T-helper 2 cell treated with Interferon-gamma antibody and Interleukin-4, amounts not matched to agents 100 ng/mL and 5 ng/mL, for 36 hours (primary cell): ENCODE data around the gene LMCD1. TPM values are rescaled to one million over a fixed set of nuclear protein-coding genes. Genes with fewer than 3 reads are reported as not detected.

Experiments
- intact Hi-C: fragments of 100-400 bp; cut with micrococcal nuclease; formaldehyde crosslinking; loops from one replicate; pipeline ENCODE4 v1.15.1; 2023
- total RNA-seq: library from RNA; stranded (reverse); gene quantifications from 2 replicates; pipeline ENCODE4 v1.2.3, GENCODE V29; 2022

LMCD1 gene, protein sequence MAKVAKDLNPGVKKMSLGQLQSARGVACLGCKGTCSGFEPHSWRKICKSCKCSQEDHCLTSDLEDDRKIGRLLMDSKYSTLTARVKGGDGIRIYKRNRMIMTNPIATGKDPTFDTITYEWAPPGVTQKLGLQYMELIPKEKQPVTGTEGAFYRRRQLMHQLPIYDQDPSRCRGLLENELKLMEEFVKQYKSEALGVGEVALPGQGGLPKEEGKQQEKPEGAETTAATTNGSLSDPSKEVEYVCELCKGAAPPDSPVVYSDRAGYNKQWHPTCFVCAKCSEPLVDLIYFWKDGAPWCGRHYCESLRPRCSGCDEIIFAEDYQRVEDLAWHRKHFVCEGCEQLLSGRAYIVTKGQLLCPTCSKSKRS
- total RNA-seq = 1.1 and 1.2 TPM in 2 replicates

DNA sequence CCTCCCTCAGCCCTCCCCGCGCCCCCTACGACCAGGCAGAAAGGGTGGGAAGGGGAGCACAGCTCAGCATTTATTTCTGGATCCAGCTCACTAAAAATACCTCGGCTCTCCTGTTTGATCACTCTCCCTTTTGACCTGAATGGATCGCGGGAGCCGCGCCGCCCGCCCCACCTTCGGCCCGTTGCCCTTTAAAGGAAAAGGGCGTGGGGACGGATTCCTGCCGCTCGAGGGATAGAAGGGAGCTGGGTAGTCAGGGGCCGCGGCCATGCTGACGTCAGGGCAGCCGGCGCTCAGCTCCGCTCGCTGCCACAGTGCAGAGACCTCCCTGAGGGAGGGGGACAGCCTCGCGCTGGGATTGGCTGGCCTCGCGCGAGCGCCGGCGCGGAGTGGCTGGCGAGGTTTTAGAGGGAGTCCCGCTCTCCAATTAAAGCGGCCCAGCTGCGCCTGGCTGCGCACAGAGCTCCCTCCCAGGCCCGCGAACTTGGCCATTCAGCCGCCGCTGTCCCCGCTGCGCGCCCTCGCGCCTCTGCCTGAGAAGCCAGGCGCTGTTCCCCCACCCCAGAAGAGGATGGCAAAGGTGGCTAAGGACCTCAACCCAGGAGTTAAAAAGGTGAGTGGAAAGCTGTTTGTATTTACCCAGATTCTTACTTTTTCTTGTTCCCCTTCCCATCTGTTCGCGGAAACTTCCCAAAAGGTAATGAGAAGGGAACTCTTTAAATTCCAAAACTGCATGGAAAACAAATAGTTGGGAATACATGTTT lies at the start of gene LMCD1:
LMCD1 (plus strand) TSS at position 453 of the 761 bp plus-strand sequence; CDS start at position 569, 116 bp downstream.
- intact Hi-C loops = no loop called here

DNA sequence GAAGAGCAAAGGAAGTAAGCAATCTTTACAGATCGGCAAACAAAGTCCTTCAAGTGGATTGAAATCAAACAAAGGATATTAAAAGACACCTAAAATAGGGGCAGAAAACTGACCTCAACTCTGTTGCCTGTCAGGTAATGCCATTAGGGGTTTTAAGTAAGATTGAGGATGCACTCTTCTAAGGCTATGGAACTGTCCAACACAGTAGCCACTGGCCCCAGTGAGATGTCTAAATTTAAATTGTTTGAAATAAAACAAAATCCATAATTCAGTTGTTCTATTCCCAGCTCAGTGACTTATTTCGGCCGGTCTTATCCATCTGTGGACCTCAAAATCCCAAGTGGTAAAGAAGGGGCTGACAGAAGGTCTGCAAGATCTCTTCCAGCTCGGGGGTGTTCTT lies 49.5 kb upstream of the LMCD1 start:
- intact Hi-C loops = no loop called here

DNA sequence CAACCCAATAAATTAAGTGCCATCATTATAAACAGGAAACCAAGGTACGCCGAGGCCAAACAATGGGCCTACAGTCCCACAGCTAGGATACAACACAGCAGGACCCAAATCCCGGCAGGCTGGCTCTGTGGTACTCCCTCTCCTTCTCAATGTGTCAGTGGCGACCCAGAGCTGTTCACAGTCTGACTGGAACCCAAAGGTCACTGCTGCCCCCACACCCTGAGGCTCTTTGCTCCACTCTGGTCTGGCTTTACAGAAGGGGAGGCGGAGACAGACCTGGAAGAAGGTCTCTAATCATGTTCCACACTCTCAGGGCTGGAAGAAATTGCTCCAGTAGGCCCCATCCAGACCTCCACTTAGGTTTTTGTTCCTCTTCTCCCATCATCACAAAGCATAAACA lies 48.5 kb upstream of the LMCD1 start:
- intact Hi-C loops = no loop called here

DNA sequence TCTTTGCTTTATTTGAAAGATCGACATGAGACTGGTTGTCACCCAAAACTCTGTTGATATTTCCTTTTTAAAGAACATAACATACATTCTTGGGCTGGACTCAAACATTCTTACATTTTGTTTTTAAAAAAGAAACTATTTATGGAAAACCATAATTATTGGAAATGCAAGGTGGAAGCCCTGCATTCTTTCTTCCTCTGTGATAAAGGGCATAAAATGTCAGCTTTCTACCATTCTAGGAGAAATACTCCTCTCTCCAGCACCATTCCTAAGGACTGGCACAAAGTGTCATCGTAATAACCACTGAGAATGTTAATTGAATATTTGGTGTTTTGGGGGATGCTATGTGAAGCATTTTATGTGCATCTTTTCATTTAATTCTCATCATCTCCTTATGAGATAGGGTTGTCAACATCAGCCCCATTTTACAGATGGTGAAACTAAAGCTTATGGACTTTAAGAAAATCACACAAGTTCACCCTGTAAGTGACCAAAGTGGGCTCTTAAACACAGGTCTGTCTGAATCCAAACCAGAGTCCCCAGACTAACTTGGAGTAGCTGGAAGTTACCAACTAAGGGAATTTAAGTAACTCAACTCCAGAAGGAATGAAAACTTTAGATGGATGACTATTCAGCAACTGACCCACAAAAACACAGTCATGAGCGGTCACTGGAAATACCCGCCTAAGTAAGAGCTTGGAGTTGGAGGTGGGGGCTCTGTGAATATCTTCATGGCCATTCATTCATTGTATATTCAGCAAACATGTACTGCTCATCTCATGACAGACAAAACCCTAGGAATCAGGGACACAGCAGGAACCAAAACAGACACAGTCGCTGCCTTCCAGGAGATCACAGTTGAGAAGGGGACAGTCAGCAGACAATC lies 45.9 kb upstream of the LMCD1 start:
- intact Hi-C loops = no loop called here

DNA sequence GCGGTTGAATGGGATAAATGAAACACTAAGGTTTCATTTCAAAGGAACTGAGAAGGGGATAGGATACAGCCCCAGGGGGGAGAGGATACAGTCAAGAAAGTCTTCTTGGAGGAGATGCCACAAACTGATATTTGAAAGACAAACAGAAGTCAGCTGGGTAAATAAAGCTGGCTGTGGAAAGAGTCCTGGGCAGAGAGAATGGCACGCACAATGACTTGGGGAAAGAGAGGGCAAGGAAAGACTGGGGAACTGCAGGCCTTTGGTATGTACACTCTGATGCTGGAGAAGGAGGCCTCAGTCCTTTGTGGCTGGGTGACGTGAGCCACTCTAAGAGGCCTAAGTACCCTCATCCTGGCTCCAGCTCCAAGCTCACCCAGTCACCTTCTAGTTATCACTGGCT lies 45.2 kb upstream of the LMCD1 start:
- intact Hi-C loops = no loop called here

DNA sequence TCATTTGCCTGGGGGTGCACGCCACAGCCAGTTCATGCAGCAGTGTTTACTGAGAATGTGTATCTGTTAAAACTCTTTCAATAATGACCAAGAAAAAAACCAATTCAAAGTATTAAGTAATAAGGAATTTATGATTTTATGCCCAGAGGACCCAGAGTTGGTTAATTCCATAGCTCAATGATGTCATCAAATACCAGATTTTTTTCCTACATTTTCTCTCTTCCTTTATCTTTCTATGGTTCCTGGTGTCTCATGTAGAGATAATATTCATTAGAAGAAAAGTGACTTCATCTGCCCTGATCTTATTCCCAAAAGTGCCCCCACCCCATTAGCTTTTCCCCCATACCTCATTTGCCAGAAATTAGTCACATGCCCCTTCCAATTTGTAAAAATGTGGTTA lies 44.6 kb upstream of the LMCD1 start:
- intact Hi-C loops = no loop called here

DNA sequence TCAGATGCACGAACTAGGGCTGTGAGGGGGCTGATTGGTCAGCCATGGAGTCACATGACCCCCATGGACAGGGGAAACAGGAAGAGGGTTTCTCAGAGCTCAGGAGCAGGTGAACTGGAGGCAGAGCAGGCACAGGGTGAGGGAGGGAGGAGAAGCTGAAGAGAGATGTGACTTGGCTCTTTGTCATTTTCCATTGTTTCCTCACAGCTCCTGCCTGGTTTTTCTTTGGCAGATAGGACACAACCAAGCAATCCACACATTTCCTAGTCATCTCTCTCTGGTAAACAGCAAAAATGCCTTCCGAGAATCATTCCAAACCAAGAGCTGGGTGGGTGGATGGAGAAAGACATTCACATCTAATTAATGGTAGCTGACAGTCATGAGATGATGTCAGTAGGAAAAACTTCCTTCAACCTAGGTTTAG lies 43.4 kb upstream of the LMCD1 start:
- intact Hi-C loops = no loop called here

DNA sequence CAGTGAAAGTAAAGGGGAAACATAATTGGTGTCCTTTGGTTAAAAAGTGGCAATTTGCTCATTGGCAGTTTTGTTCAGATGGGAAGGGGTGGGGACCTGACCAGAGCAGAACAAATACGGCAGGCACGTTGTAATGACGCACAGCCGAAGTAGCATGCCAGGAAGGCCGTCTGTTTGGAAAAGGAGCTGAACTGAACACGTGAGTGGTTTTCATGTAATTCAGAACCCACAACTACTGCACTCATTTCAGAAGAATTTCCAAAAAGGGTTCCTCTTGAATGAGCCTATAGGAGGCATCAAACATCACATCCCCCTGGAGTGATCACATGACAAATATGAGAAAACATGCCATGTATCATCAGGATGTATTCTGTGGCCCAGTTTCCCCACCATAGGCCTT lies 42.9 kb upstream of the LMCD1 start:
- intact Hi-C loops = no loop called here

DNA sequence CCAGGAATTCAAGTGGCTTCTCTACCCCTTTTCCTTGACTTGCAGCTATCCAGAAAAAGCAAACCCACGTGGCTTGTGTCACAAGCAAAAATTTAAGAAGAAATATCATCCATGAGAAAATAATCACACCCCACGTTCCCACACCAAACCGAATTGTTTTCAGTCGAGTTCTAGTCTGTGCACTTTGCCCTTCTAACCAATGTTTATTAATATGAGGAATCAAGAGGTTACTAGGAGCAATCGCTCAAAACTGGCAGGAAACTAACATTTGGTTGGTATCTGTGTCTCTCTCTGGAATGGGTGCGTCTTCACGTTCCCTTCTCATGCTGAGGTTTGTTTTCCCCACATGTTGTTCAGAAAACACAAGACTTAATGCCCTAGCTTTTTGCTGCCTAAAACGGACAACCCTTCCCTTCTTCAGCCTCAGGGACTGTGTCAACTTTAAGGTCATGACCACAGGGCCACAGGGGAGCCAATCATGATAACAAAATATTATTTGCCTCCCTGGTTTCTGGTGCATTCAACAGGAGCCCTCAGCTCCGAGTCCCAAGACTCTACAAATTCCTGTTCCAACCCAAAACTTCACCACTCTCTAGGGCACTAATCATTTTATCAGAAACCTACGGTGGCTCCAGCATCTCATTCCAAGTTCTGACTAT lies 41.4 kb upstream of the LMCD1 start:
- intact Hi-C loops = no loop called here

DNA sequence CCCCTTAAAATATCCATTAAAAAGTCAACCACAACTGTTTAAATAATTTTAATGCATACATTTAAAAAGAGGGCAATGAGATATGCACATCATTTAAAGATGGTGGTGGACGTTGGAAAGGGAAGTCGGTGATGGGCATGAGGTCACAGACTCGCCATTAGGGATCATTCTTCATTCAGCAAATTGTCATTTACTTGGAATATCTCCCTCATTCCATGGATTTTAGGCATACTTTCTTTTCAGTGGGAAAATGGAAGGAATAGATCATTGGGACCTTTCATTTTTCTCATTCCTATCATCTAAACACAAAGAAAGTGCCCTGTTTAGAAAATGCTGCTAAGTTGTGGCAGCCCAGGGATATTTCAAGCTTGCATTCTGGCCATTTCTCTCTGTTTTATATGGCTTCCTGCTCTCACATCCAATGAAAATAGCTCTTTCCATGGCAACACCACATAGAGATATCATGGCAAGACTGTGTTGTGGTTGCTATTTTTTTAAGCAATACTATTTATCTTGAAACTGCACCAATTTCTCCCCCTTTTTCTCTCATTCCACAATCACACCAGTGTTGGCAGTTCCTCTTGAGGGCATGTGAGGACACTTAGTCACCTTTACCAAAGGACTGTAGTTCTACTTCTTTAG lies 40.7 kb upstream of the LMCD1 start:
- intact Hi-C loops = no loop called here

DNA sequence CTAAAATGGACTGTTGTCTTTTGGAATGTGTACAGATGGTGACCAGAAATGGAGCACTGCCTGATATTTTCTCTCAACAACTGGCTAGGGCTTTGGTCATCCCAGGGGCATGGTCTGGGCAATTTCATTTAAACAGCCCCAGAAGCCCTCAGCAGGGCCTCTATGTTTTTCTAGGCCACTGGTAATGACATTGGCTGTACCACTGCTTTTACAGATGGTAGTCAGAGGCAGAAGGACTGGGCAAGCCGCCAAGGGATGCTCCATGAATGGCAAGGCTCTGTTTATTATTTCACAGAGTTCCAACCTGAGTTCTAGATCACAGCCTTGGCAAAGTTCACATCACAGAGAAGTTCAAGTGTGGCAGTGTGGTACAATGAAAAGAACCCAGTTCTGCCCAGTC lies 37.0 kb upstream of the LMCD1 start:
- intact Hi-C loops = no loop called here

DNA sequence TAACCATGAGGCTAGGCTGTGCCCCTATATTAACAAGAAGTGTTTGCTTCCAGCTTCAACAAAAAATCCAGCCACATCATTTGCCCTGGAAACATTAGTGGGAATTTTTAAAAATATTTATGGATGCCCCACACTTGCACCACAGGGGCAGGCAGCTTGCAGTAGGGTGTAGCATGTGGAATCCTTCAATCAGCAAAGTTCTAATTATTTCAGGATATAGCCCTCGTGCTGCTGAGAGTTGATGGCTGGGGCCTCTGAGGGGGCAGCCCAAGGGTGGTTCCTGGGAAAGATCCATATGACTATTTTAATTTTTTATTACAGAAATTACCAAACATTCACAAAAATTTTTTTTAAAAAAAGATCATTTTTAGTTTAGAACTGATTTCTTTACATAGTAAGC lies 35.1 kb upstream of the LMCD1 start:
- intact Hi-C loops = no loop called here

DNA sequence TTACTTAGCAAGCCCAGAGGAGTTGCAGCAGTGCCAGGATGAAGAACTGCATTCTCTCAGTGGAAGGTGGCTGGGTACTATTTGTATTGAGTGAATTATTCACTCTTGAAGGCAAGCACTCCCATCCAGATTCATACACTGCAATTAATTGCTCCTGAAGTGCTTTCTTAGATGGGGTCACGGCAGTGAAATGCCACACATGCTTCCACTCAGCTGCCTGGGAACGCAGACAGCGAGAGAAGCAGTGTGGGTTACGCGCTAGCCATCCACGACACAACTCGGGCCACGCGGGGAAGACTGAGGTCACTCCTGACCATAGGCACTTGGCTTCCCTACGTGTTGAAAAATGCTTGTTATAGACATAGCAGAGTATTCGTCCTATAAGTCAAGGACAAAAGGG lies 30.8 kb upstream of the LMCD1 start:
- intact Hi-C loops = no loop called here

DNA sequence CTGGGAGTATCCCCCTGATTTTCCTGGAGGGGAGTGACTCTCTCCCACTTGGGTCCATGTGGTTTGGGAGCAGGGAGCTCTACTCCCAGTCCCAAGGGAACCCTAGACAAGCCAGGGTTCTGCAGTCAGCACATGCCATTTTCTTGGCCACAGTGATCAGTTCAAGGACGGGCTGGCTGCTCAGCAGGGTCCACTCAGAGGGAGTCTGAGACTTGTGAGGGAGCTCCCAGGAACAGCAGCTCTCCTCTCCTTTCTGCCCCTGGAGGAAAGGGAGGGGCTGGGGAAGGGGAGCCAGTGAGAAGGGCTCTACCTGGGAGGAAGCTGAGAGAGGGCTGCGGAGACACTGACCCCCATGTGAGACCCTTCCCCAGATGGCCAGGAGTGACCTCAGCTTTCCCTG lies 29.1 kb upstream of the LMCD1 start:
- intact Hi-C loops = no loop called here

DNA sequence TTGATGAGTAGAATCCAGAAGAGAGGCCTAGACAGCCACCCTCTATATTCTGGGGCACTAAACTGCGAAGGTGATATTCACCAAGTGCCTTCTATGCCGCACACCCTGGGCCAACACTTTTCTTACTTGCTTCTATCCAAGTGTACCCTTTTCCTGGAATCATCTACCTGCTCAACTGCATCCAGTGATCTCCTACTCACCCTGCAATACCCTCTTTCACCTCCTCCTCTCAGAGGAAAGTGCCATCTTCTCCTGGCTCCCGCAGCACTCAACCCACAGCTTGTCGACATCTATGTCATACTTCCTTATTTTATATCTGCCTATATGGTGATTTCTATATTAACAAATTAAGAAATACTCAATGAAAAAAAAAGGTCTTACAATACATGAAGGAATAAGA lies 28.6 kb upstream of the LMCD1 start:
- intact Hi-C loops = no loop called here

DNA sequence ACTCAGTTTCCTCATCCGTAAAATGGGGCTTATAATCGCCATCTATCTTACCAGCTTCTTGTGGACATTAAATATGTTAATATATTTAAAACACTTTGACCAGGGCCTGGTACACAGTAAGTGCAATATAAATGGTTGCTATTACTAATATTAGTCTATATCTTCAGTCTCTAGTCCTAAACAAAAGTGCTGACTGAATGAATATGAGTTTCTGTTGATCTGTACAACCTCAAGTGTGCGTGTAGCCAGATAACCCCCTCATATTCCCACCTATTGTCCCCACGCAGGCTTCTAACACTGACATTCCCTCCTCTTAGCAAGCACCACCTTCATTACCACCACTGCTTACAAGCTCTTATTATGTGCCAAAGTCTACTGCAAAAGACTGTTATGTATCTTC lies 27.6 kb upstream of the LMCD1 start:
- intact Hi-C loops = no loop called here

DNA sequence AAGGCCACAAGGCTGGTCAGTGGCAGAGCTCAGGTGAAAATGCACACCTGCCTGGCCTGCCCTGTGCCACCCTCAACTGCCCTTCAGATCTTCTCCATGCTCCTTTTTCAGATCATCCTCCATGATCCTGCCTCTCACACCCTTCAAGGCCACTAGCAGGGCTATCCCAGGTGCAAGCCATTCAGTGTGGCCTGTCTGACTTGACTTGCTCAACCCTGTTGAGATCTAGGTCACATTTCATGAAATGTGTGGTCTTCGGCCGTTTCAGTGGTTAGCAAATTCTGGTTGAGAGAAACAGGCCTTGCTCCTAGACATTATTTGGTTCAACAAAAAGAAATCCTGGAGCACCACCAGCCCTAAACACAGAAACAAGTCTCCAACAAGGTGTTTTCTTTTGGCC lies 26.6 kb upstream of the LMCD1 start:
- intact Hi-C loops = no loop called here

DNA sequence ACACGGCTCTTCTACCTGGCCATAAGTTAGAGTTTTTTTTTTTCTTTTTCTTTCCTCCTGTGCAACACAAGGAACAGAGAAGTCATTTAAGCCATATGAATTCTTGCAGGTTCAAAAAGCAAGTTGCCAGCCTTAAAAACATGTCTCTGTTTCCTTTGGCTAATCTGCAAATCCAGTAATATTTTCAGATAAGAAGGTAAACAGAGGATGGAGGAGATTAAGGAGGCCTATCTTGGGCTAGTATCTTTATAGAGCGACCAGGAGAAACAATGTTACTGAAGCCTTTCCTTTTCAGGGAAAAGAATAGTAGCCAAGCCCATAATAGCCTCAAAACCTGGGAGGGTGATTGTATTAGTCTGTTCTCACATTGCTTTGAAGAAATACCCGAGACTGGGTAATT lies 20.9 kb upstream of the LMCD1 start:
- intact Hi-C loops = no loop called here

DNA sequence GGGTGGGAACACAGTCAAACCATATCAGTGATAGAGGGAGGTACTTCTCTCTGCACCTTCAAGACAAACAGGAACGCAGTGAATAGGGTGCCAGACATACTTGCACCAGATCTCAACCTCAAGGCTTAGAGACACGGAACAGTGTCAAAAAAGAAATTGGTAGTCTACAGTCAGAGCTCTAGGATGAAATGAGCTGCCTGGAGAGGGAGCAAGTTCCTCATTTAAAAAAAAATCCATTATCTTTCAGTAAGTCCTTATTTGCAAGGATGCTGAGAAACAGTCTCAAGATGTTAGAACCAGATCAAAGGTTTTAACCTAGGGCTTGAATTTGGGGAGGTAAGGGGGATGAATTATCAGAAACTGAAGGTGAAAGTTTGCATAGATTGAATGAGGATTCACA lies 20.2 kb upstream of the LMCD1 start:
- intact Hi-C loops = no loop called here

DNA sequence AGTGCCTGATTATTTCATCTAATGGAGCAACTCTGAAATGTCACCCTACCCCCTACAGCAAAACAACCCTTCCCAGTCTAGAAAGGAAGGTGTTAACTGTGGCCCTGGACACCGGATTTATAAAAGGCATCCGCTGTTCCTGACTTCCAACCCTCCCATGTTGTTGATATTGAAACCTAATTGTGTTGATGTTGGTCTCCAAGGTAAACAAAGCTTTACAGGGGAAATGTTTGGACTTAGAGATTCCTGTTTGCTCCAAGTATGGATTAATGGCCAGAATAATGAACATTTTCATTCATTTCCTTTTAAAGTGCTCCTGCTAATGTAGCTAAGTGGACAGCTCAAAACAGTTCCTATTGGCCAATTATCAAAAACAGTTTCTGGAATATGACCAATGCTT lies 19.4 kb upstream of the LMCD1 start:
- intact Hi-C loops = no loop called here
